Activated CD8-positive, alpha-beta memory T cell treated with anti-CD3 and anti-CD28 coated beads for 36 hours (primary cell): ENCODE measurements around the gene NTM. TPM values are rescaled to one million over a fixed set of nuclear protein-coding genes. Genes with fewer than 3 reads are reported as not detected.

ENCODE experiments used
- CTCF ChIA-PET: fragments of 350-600 bp; sonication (Branson Sonifier 250); formaldehyde crosslinking; loops from one replicate; lab custom pipeline; 2021; ENCODE audit warnings: antibody characterized with exemption; lab: Charles Lee
- POLR2A ChIA-PET: fragments of 350-600 bp; sonication (Branson Sonifier 250); formaldehyde crosslinking; loops from one replicate; lab custom pipeline; 2021; ENCODE audit warnings: antibody characterized with exemption; lab: Charles Lee
- total RNA-seq, 2 experiments: library from RNA; stranded (reverse); gene quantifications; one replicate each; pipeline ENCODE4 v1.2.3, GENCODE V29; 2021

NTM gene
- total RNA-seq, 2 experiments from 2014 or later = not detected

GRCh38 chr11:132024587-132025295 lies 654.3 kb downstream of the NTM start:
- ChIA-PET CTCF (no interaction called here), POLR2A (no interaction called here)

GRCh38 chr11:132026746-132027145 lies 656.3 kb downstream of the NTM start:
- POLR2A ChIA-PET = no interaction called here
- CTCF ChIA-PET = no interaction called here

GRCh38 chr11:132028380-132029240 lies 658.2 kb downstream of the NTM start:
- ChIA-PET CTCF (no interaction called here), POLR2A (no interaction called here)

DNA sequence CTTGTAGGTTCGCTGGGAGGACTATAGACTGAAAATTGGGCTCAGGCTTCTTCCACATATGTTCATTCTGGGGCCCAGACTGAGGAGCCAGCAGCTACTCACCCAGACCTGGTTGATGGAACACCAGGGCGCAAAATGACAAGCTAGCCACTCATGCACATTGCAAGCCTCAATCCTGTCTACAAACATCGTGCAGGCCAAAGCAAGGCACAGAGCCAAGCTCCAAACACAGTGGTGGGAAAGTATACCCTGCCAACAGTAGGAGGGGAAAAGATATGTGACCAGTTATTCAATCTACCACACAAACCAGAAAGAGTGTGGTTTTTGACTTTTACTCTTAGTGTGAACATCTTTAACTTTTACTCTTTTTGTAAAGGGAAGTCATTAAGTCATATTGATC lies 660.5 kb downstream of the NTM start:
- ChIA-PET POLR2A (no interaction called here), CTCF (no interaction called here)

DNA sequence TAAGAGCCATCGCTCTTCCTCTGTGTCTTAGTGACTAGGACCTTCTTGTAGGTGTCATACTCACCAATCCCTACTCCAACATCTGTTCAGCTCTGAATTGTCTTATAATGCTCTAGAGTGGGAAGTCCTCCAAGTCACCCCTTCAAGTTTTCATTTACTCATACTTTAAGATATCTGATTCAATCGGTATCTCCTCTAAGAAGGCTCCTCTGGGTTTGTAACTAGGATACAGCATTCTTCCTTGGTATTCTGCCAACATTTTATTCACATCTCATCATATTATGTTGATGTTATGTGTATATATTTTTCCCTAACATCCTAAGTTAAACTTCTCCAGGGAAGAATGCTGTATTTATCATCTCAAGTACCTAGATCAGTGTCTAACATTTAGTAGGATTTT lies 662.1 kb downstream of the NTM start:
- CTCF ChIA-PET = no interaction called here
- POLR2A ChIA-PET = no interaction called here

GRCh38 chr11:132033051-132033450 lies 662.6 kb downstream of the NTM start:
- POLR2A ChIA-PET = no interaction called here
- CTCF ChIA-PET = no interaction called here

- CTCF ChIA-PET = no interaction called here
These were observed 664.8 kb downstream of the NTM start for GRCh38 chr11:132035228-132035627.

DNA sequence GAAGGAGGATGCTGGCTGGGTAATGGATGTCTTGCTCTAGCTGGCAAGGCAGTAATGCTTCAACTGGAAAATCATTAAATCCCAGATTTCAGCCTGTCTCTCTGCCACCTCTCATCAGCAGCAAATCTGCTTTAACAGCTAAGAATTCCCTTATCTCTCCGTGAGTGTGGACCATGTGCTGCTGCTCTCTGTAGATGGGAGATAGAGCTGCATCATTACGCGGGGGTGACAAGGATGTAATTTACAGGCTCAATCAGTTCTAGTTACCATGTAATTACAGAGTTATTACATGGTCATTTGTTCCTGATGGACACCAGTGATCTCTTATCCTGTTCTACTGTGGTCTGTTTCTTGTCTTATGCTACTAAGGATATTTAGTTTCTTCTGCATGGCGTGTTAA lies 665.4 kb downstream of the NTM start:
- CTCF ChIA-PET = no interaction called here

More at GRCh38 chr11:132035228-132035627, 664.8 kb downstream of the NTM start:
- POLR2A ChIA-PET = no interaction called here

GRCh38 chr11:132036220-132036619 lies 665.8 kb downstream of the NTM start:
- ChIA-PET CTCF (no interaction called here), POLR2A (no interaction called here)

More for the DNA sequence above, 665.4 kb downstream of the NTM start:
- POLR2A ChIA-PET = no interaction called here

- ChIA-PET CTCF (no interaction called here), POLR2A (no interaction called here)
These were observed 666.5 kb downstream of the NTM start for GRCh38 chr11:132036746-132037466.

GRCh38 chr11:132037467-132037862 lies 667.0 kb downstream of the NTM start:
- CTCF ChIA-PET = no interaction called here
- POLR2A ChIA-PET = no interaction called here

- POLR2A ChIA-PET = no interaction called here
These were observed 667.5 kb downstream of the NTM start for GRCh38 chr11:132037956-132038355.

DNA sequence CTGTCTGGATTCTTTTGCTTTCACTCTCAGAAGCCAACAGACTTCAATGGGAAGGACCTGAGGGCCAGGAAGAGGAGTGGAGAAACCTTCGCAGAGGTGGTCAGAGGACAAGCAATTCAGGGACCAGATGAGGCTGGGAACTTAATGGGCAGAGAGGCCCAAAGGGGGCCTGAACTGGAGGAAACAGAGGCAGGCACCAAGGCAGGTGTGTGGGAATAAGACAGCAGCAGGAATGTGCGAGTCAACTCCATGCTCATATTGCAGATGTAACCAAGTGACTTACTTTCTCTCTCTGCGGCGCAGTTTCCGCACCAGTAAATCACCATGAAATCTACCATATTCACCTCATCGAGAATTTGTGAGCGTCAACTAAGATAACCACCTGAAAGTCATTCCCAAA lies 669.1 kb downstream of the NTM start:
- CTCF ChIA-PET = interaction anchor here (0.5 kb wide), 1 partner anchor 218 kb away, joined by 4 read pairs; no protein-coding TSS in a partner anchor
- POLR2A ChIA-PET = no interaction called here

More at GRCh38 chr11:132037956-132038355, 667.5 kb downstream of the NTM start:
- CTCF ChIA-PET = no interaction called here

DNA sequence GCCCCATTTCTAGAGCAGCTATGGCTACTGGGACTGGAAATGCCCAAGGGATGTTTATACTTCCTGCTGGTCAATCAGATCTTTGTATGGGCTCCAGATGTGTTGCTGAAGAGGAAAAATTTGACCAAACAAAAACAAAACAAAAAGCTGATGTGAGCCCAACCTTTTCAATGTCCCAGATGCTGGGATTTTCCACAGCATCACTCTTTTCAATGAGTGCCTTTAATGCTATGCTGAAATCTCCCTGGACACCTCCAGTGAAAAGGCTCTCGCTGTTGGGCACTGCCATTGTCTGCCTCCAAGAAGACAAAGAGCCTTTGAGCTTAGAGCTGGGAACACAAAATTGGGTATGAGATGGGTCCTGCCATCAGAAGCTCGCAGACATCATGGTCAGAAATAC lies 671.9 kb downstream of the NTM start:
- CTCF ChIA-PET = no interaction called here
- POLR2A ChIA-PET = no interaction called here

DNA sequence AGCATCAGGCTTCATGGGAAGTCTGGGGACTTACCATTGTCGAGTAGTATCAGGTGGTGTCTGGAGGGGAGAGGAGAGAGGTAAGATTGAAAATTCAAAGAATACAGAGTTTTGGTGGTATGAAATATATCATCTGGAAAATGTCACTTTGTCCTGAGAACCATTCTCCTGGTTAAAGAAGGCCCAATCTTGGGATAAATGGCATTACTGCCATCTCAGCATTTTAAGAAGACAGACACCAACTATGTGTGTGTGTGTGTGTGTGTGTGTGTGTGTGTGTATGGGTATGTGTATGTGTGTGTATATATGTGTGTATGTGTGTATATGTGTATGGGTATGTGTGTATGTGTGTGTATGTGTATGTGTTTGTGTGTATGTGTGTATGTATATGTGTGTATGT lies 673.3 kb downstream of the NTM start:
- POLR2A ChIA-PET = no interaction called here
- CTCF ChIA-PET = no interaction called here

DNA sequence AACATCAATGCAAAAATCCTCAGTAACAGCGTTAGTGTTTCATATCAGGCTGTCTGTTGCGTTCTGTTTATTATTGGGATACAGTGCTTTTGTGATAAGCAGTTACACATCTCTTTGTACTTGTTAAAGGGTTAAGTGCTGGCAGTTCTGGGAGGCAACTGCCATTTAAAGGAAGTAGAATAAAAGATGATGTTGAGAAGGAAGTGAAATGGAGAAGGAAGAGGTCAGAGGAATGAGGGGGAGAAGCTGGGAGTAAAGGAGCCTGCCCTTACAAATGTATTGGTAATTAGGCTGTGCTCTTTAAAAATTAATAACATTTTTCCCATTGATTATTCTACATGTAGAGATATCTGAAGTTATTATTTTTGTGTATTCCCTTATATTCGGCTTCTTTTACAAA lies 674.7 kb downstream of the NTM start:
- ChIA-PET POLR2A (no interaction called here), CTCF (no interaction called here)

DNA sequence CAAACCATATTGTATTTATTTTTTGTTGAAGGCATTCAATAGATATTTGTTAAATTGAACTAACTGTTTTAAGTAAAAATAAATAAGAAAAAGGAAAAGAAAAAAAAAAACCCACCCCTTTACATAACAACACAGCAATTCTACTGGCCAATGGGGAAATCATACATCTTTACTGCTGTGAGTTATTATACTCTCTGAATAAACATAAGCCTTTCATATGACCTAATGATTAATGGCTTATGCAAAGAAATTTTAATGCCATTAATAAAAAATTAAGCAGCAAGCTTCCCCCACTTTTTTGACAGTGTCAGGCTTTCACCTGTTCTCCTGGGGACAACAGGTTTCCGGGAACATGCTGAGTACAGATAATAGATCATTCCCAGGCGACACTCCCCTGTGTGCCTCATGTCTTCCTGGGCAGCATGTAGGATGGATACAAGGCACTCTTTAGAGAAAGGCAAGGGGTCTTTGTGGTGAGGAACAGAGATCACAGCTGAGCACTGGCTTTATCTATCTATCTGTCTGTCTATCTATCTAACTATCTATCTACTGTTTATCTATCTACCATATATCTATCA lies 676.0 kb downstream of the NTM start:
- ChIA-PET POLR2A (no interaction called here), CTCF (no interaction called here)

- ChIA-PET POLR2A (no interaction called here), CTCF (no interaction called here)
These were observed 676.8 kb downstream of the NTM start for GRCh38 chr11:132047167-132047566.

GRCh38 chr11:132048040-132048439 lies 677.6 kb downstream of the NTM start:
- CTCF ChIA-PET = no interaction called here

DNA sequence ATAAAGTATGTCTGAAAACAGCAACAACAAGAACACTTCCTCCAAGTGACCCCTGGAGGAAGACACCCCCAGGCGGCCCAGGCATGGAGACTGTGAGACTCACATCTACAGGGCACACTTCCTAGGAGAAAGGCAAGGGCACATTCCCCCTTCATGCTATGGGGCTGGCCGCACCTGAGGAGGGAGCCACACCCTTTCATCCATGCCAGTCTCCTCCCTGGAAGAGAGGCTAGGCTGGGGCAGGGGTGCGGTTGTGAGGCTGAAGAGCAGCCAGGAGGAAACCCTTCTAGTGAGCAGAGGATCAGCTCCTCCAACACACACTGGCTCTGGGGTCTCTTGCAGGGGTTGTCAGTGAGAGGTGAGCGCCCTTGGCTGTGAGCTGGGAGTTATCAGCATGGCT lies 678.8 kb downstream of the NTM start:
- POLR2A ChIA-PET = no interaction called here
- CTCF ChIA-PET = no interaction called here

More at GRCh38 chr11:132048040-132048439, 677.6 kb downstream of the NTM start:
- POLR2A ChIA-PET = no interaction called here
